NCI-H446 treated with DMSO at 0.1 percent for 48 hours (cell line): Measurements from ENCODE around the gene PNPLA7.
"Not testable (repeated sequence)": the region's sequence is repeated elsewhere in the genome, so short reads cannot be mapped to it uniquely, and the experiment has no call there.

Experiments
- DNase-seq: peaks from one replicate; lab custom pipeline; 2025; lab: John Stamatoyannopoulos, UW

Gene PNPLA7

DNA sequence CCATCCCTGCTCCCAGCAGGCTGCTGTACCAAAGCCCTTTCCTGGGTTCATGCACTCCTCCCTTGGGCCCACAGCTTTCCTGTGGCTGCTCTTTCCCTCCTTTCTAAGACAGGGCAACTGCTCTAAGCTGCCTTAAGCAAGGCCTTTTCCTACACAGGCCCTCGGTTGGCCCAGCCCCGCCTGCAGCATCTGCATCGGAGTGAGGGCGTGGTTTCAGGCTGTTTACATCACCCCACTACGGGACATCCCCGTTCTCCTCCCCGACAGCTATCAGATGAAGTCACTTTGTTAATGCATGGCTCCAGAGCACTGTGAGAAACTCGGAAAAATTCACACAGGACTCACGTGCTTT, 25.1 kb upstream of the PNPLA7 start:
- no peak for DNase-seq

DNA sequence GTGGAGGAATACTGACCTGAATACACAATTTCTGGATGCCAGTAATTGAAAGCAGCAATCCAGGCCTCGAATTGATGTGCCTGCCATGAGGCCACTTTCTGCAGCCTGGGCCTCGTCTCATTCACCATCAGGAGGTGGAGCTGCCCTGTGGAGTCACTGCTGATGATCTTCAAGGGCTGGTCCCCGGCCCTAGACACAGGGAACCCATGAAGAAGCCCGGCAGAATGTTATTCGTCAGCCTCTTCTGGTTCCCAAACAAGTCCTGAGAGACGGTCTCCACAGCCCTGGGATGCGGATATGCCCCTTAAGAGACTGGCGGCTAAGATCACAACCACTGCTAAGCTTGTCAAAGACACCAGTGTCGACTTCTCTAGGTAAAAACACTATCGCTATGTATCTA, 24.0 kb upstream of the PNPLA7 start:
- DNase-seq, result no peak

DNA sequence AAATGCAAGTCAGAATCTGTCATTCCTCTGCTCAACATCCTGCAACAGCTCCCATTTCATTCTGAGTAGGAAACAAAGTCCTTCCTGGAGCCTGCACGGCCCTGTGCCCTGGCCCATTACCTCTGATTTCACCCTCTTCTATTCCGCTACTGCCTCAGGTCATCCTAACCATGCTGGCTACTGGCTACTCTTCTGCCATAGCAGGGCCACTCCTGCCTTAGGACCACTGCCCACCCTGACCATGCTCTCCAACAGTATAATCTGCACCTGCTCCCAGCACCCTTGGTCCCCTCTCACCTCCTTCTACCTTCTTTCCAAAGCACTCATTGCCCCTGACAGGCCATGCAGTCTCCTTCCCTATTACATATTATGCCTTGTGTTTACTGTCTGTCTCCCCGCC, 20.4 kb upstream of the PNPLA7 start:
- no peak for DNase-seq

DNA sequence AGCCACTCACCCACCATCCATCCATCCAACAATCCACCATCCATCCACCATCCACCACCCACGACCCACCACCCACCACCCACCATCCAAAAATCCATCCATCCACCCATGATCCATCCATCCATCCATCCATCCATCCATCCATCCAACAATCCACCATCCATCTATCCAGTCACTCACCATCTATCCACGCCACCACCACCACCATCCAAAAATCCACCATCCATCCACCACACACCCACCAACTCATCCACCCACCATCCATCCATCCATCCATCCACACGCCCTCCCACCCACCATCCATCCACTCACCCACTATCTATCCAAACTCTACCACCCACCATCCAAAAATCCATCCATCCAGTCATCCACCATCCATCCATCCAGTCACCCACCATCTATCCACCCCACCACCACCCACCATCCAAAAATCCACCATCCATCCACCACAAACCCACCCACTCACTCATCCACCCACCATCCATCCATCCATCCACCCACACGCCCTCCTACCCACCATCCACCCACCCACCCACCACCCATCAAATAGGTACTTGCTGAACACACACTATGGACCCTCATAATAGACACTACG, 19.5 kb upstream of the PNPLA7 start:
- DNase-seq, result no peak

DNA sequence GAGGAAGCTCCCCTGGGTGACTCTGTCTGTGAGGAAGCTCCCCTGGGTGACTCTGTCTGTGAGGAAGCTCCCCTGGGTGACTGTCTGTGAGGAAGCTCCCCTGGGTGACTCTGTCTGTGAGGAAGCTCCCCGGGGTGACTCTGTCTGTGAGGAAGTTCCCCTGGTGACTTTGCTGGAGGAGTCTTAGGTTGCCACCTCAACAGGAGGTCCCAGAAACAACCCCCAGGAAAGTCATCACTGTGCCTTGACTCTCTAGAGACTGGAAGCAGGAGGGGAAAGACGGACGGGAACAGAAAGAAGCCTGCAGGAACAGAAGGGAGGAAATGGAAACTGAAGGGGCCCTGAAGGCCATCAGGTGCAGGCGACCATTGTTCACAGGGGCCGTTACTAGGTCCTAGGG, 18.2 kb upstream of the PNPLA7 start:
- not testable (repeated sequence) for DNase-seq

DNA sequence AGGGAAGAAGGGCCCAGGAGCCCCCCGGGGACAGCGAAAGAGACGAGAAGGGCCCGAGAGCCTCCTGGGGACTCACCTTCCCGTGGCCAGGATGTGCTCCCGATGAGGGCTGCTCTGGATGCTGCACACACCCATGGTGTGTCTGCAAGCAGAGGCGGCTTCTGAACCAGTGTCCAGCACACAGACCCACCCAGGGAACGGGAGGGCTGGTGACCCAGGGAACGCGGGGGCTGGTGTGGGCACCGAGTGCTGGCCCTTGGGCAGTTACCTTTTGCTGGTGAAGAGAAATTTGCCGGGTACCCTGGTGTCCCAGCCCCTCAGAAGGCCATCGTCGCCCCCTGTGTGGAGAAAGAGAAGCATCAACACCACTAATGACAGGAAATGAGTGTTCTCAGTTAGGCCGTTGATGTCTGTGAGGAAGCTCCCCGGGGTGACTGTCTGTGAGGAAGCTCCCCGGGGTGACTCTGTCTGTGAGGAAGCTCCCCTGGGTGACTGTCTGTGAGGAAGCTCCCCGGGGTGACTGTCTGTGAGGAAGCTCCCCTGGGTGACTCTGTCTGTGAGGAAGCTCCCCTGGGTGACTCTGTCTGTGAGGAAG, 14.7 kb upstream of the PNPLA7 start:
- DNase-seq, result no peak

DNA sequence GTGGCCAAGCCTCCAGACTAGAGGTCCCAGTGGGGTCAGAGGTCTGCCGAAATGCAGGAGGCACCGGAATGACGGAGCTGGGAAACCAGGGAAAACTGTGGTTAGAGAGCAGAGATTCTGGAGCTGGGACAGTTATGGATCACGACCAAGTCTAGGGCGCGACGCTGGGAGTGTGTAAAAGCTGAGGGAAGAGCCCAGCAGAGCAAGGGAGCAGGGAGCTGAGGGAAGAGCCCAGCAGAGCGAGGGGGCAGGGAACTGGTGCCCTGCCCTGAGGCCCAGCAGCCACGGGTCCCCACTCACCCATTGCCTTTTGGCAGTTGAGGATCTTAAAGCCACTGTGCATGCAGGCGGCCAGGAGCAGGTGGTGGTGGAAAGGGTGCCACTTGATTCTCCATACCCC, 13.9 kb upstream of the PNPLA7 start:
- DNase-seq, result no peak

DNA sequence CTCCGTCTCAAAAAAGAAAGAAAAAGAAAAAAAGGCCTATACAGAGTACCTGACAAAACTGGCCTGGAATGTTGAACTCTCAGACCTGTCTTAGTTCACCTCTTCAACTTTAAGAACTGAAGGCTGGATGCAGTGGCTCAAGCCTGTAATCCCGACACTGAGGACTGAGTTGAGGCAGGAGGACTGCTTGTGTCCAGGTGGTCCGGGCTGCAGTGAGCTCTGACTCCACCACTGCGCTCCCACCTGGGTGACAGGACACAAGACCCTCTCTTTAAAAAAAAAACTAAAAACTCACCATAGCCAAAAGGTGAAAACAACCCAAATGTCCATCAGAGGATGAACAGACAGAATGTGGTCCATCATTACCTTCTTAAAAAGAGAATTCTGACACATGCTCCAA, 7.9 kb upstream of the PNPLA7 start:
- DNase-seq, result no peak

DNA sequence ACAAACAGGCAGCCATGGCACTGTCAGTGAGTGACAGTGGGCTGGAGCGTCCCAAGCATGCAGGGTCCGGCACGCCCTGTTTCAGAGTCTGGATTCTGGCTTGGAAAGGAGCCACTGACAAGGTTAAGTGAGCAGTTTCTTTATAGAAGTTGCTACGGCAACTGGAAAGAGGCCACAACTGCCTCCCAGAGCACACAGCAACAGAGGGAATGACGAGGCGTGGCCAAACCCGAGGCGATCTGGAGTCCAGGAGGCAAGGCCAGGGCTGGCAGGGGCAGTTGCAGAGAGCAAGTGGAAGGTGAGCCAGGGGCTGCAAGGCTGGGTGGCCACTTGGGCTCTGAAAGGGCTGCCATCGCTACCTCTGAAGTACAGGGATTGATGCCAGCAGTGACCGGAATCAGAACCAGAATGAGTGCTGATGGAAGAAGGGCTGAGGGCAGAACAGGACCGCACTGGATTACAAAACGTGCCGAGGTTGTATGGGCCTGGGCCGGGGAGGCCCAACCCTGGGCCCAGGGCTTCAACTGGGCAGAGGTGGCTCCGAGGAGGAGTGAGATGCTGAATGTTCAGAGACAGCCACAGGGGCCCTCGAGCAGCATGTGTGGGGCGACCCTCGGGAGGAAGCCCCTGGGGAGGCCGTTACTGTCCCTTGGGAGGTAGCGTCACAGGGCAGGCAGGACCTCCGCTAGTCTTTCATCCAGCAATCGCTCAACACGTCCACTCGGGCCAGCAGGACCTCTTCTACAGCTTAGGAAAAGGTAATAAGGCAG, 6.1 kb upstream of the PNPLA7 start:
- DNase-seq, result no peak

DNA sequence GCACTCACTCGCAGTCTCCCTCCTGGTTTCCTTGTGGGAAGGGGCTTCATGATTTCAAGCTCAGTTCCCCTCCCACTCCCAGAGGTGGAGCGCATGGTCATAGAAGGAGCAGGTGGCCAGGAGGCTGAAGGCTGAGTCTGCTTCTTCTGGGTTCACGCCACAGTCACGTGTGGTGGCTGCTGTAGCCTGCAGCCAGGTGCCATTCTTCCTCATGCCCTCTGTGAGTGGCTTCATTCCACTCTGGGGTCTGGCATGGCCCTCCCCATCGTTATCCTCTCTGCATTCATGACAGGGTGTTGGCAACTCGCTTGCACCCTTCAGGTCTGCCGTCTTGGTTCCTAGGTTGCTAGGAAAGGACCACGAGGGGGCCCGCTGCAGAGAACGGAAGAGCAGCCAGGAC, 5.0 kb upstream of the PNPLA7 start:
- no peak for DNase-seq

DNA sequence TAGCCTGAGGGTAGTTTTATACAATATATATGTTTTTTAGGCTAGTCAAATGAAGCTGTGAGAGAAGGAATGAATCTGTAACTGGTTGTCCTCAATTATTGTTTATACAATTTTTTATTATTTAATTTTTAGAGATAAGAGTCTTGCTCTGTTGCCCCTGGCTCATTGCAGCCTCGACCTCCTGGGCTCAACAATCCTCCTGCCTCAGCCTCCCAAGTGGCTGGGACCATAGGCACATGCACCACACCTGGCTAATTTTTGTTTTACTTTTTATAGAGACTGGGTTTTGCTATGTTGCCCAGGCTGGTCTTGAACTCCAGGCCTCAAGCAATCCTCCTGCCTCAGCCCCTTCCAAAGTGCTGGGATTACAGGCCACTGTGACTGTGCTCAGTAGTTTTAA, 4.1 kb upstream of the PNPLA7 start:
- no peak for DNase-seq

DNA sequence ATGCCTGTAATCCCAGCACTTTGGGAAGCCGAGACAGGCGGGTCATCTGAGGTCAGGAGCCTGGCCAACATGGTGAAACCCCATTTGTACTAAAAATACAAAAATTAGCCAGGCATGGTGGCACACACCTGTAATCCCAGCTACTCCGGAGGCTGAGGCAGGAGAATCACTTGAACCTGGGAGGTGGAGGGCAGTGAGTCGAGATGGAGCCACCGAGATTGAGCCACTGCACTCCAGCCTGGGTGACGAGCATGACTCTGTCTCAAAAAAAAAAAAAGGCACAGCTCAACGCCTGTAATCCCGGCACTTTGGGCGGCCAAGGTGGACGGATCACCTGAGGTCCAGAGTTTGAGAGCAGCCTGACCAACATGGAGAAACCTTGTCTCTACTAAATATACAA, 3.5 kb upstream of the PNPLA7 start:
- DNase-seq, result not testable (repeated sequence)

DNA sequence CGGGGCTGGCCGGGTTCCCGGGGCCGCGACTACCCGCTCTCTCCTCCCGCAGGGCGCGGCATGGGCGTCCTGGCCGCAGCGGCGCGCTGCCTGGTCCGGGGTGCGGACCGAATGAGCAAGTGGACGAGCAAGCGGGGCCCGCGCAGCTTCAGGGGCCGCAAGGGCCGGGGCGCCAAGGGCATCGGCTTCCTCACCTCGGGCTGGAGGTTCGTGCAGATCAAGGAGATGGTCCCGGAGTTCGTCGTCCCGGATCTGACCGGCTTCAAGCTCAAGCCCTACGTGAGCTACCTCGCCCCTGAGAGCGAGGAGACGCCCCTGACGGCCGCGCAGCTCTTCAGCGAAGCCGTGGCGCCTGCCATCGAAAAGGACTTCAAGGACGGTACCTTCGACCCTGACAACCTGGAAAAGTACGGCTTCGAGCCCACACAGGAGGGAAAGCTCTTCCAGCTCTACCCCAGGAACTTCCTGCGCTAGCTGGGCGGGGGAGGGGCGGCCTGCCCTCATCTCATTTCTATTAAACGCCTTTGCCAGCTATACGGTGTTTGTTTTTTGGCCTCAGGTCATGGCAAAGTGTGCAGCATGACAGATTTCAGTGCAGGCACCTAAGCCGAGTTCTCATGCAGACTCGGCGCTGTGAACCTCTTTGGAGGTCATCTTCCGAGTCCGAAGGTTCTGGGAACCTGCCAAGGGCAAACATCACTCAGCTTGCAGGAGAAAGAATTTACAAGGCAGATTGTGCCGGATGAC, 2.0 kb upstream of the PNPLA7 start:
- DNase-seq, result no peak

DNA sequence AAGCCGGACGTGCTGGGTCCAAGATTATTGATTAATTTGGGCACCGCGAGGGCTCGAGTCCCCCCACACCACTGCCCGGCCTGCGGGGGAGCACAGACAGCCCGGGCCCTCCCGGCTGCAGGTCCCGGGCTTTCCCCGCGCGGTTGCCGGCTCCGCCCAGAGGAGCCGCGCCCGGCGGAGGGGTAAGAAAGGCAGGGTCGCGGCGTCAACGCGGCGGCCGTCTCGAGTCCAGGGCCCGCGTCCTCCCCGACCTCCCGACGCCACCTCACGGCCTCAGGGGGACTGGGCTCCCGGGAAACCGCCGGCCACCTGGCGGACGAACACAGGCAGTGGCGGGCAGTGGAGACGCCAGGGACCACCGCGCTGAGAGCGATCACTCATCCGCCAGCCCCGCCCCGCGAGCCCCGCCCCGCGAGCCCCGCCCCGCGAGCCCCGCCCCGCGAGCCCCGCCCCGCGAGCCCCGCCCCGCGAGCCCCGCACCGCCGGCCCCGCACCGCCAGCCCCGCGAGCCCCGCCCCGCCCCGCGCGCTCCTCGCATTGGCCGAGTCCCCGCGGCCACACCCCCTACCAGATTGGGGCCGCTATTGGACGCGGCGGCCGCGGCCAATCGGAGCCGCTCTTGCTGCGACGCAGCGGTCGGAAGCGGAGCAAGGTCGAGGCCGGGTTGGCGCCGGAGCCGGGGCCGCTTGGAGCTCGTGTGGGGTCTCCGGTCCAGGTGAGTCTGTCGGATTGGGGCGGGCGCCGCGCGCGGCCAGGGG, 1.2 kb upstream of the PNPLA7 start, which contains the start of gene MRPL41:
MRPL41 (plus strand) TSS at position 616 of the 758 bp plus-strand sequence. CDS start 203 bp downstream, outside the sequence.
- DNase-seq, result peak; percentile 9

DNA sequence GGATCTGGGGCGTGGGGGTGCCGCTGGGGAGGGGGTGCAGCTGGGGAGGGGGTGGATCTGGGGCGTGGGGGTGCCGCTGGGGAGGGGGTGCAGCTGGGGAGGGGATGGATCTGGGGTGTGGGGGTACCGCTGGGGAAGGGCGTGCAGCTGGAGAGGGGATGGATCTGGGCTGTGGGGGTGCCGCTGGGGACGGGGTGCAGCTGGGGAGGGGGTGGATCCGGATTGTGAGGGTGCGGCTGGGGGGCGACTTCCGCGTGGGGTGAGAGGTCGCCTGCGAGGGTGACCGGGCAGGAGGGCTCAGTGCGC, 709 bp upstream of the PNPLA7 start:
- DNase-seq, result not testable (repeated sequence)

DNA sequence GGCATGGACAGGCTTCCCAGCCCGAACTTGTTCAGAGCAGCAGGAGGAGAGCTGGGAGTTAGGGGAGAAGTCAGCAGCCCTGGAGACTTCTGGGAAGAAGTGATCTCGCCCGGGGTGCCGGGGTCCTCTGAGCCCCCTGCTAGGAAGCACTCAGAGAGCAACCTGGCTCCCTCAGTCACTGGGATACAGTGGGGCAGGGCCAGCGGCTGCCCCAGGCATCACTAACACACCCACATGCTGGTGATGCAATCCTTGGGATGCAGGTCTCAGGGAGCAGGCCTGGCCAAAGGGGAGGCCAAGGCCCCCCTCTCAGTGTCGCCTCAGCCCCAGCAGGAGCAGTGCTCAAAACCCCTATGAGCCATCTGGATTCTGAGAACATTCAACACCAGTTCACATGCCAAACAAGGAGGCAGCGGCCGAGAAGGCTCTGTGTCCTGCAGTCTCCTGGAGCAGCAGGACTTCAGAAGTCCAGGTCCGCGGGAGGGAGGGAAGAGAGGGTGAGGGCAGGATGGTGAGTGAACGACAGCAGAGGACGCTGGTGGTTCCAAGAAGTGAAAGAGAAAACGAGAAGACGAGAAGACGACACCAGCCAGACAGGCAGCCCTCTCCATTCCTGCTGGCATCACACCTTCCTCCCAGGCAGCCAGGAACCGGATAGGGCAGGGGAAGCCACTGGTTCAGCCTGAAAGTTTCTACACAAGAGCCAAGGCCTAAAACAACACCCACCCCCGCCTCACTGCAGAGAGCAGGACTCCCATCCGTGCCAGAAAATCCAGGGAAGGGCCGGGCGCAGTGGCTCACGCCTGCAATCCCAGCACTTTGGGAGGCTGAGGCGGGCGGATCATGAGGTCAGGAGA, 2.3 kb downstream of the PNPLA7 start:
- no peak for DNase-seq

DNA sequence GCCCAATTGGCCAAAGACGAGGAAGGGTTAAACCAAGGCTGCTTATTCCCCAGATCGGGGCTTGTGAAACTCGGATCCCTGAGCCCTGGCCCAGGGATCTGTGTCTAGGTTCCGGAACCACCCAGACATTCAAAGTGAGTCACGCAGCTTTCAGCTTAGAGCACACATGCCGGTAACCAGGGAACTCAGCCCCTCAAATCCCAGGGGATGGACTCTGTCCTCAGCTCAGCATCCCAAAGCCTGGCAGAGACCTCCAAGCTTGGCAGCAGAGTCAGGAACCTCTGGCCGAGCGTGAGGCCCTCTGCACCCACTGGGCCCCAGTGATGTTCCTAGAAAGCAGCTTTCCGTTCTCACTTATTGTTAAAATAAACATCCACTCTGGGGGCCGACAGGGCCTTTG, 5.1 kb downstream of the PNPLA7 start:
- no peak for DNase-seq

DNA sequence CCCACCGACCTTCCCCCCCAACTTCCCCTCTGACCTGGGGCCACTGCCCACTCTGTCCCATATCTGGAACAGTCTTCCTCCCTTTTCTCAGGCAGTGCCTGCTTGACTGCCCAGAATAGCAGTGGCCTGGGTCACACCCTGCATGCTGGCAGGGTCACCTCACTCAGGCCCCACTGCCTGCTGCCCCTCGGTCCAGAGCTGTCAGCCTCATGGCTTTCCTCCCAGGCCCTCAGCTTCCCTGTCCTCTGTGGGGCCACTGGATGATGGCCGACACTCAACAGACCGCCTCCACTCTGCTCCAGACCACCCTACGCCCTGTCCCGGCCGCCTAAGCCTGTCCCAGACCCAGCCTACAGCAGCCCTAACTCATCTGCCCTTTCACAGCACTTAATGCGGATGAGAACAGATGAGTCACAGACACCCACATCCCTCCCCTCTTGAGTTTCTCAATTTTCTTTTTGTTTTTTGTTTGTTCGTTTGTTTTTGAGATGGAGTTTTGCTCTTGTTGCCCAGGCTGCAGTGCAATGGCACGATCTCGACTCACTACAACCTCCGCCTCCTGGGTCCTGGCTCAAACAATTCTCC, 5.9 kb downstream of the PNPLA7 start:
- DNase-seq, result no peak

DNA sequence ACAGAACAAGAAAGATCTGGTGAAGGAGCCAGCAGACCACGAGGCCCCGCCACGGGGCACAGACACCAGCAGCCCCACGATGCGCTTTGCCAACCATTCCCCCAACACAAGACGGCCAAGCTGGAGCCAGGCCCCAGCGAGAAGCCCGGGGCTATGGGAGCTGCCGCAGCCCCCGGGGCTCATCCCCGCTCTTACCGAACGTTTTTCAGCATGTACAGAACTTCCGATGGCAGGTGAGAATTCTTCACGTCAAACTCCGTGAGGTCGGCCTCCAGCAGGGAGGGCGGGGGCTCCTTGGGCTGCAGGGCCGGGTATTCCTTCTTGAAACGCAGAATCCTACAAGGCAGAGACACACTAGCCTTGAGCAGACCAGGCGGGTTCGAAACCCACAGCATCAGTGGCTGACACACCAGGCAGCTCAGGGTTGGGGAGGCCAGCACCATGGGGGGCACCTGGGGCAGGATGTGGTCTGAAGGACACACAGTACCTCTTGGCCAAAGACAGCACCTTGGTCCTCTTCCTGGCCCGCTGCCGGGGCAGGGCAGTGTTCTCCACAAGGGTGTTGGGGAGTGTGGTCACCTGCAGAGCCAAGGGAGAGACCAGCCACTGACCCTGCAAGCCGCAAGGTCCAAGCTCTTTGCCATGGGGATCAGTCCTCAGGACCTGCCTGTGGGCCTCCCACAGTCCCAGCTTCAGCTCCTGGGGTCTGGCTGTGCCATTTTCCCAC, 6.8 kb downstream of the PNPLA7 start:
- no peak for DNase-seq

DNA sequence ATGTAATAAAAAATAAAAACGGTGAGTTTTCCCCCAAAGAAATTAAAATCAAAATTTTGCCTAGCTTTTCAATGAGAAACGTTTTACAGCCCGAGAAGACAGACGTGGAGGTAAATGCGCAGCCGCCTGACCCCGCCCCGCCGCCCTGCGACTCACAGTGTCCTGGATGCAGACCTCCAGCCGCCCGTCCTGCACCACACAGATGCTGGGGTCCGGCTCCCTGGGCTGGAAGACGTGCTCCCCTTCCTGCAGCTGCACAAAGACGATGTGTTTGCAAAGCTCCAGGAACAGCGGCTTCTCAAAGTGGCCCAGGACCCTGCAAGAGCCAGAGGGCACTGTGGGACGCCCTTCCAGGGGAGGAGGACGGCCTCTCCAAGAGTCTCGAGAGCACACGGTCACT, 7.7 kb downstream of the PNPLA7 start:
- DNase-seq, result no peak
